Smooth muscle cell (in vitro differentiated cells): ENCODE measurements around the gene TCN1. TPM values are rescaled to one million over a fixed set of nuclear protein-coding genes. Genes with fewer than 3 reads are reported as not detected.

Experiments used
- DNase-seq: peaks from one replicate; lab custom pipeline; 2025; ENCODE audit not compliant: unreplicated experiment; lab: John Stamatoyannopoulos, UW
- H2AFZ ChIP-seq: fragments of 200-600 bp; sonication (generic); 2 replicates; pipeline ENCODE4 v1.6.0; 2016; ENCODE audit warnings: antibody characterized with exemption, low read depth, mild to moderate bottlenecking
- H3F3A ChIP-seq: fragments of 200-600 bp; sonication (generic); 2 replicates; pipeline ENCODE4 v1.6.0; 2017; ENCODE audit warnings: antibody characterized with exemption, low read depth
- H3K27ac ChIP-seq: fragments of 200-600 bp; sonication (generic); 2 replicates; pipeline ENCODE4 v1.5.1; 2016; ENCODE audit warnings: low read depth, mild to moderate bottlenecking
- H3K27me3 ChIP-seq: fragments of 200-600 bp; sonication (generic); 2 replicates; pipeline ENCODE4 v1.6.1; 2016; ENCODE audit warnings: low read depth, mild to moderate bottlenecking
- H3K36me3 ChIP-seq: fragments of 200-600 bp; sonication (generic); 2 replicates; pipeline ENCODE4 v1.5.1; 2016; ENCODE audit warnings: low read depth
- H3K4me1 ChIP-seq: fragments of 200-600 bp; sonication (generic); 2 replicates; pipeline ENCODE4 v1.5.1; 2016; ENCODE audit warnings: low read depth
- H3K4me2 ChIP-seq: fragments of 200-600 bp; sonication (generic); 2 replicates; pipeline ENCODE4 v1.6.0; 2016; ENCODE audit warnings: mild to moderate bottlenecking
- H3K4me3 ChIP-seq: fragments of 200-600 bp; sonication (generic); 2 replicates; pipeline ENCODE4 v1.5.1; 2016; ENCODE audit warnings: mild to moderate bottlenecking
- H3K79me2 ChIP-seq: fragments of 200-600 bp; sonication (generic); 2 replicates; pipeline ENCODE4 v1.6.0; 2016; ENCODE audit warnings: low read depth, mild to moderate bottlenecking
- H3K9ac ChIP-seq: fragments of 200-600 bp; sonication (generic); 2 replicates; pipeline ENCODE4 v1.6.0; 2016; ENCODE audit warnings: low read depth
- H3K9me3 ChIP-seq: fragments of 200-600 bp; sonication (generic); replicated peaks from 2 replicates; pipeline ENCODE4 v1.5.1; 2016; ENCODE audit warnings: low read depth
- H4K20me1 ChIP-seq: fragments of 200-600 bp; sonication (generic); 2 replicates; pipeline ENCODE4 v1.6.0; 2016; ENCODE audit warnings: low read depth
- CTCF ChIP-seq: fragments of 200-600 bp; sonication (generic); IDR thresholded peaks from 2 replicates; pipeline ENCODE4 v1.5.1; 2017; ENCODE audit warnings: borderline replicate concordance, mild to moderate bottlenecking, antibody characterized with exemption; ENCODE audit not compliant: insufficient read depth, poor library complexity, severe bottlenecking
- WGBS: methylation state at CpG from one replicate; pipeline ENCODE4 v1.1.7; 2016; ENCODE audit warnings: low lambda C conversion rate; 5-methylcytosine and 5-hydroxymethylcytosine counted together
- polyA plus RNA-seq: library from polyadenylated mRNA; unstranded; fragments of >200 nt; fragmentation: Nextera tagmentation; extraction: Ambion mirVana; gene quantifications from 2 replicates; pipeline ENCODE4 v1.2.1, GENCODE V29; 2016
- total RNA-seq: library from RNA; depleted of rRNA; stranded (reverse); fragments of >200 nt; gene quantifications from 2 replicates; pipeline ENCODE4 v1.2.3, GENCODE V29; 2014

The TCN1 gene
- total and polyA plus RNA-seq, 2 experiments from 2014 or later, result 11.1 TPM; not detected in 1

DNA sequence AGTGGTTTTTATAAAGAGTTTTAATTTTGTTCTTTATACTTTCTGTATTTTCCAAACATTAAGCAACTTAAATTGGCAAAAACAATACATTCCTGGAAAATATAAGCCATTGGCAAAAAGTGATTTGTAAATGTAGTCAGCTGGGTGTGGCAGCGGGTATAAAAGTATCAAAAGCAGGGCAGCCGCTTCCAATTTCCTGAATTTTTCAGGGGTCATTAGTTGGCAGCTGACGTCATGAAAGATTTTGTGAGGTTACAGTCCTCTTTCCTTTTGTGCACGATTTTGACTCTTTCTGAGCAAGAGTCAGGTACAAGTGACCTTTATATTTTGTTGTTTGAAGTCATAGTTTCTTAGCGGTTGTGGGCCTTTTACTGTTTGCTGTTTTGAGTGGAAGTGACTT lies 12.3 kb upstream of the TCN1 start, which contains the start of gene OOSP3:
Gene OOSP3, plus strand, starts transcription at position 208 of the 400 bp plus-strand sequence. Its CDS starts 27 bp downstream, at position 235.
- no peak for DNase-seq
- no peak within 1 kb of the TSS for H3K27ac ChIP-seq
- no peaks in the 10 kb centered on the region for H3K4me1 ChIP-seq
- no peaks in the 10 kb centered on the region for H3K9me3 ChIP-seq
- no peak within 1 kb of the TSS for H3K9ac ChIP-seq
- H3K36me3 ChIP-seq, result no peaks in the 10 kb centered on the region
- H3K4me3 ChIP-seq, result no peak within 1 kb of the TSS
- no peak within 1 kb of the TSS for H3K4me2 ChIP-seq
- H3F3A ChIP-seq, result no peaks in the 10 kb centered on the region
- no peaks in the 10 kb centered on the region for H3K79me2 ChIP-seq
- 79% methylated on average over 5 of the region's 5 CpGs for WGBS
- H4K20me1 ChIP-seq, result no peaks in the 10 kb centered on the region
- no peak within 1 kb of the TSS for H2AFZ ChIP-seq
- no peak for TF ChIP-seq CTCF
- no peaks in the 10 kb centered on the region for H3K27me3 ChIP-seq

GRCh38 chr11:59877784-59878183 lies 11.5 kb upstream of the TCN1 start:
- no peak overlapping the region for H3K4me2 ChIP-seq

GRCh38 chr11:59877325-59877724 lies 11.0 kb upstream of the TCN1 start:
- TF ChIP-seq CTCF, result no peak
- H3K4me2 ChIP-seq, result no peak overlapping the region
- H2AFZ ChIP-seq, result no peak overlapping the region
- no peaks in the 10 kb centered on the region for H3F3A ChIP-seq
- no peaks in the 10 kb centered on the region for H3K9me3 ChIP-seq
- no peak overlapping the region for H3K27ac ChIP-seq
- H3K36me3 ChIP-seq, result no peaks in the 10 kb centered on the region
- no peak overlapping the region for H3K9ac ChIP-seq
- no peaks in the 10 kb centered on the region for H3K4me1 ChIP-seq
- no peak overlapping the region for H3K4me3 ChIP-seq
- H3K27me3 ChIP-seq, result no peaks in the 10 kb centered on the region
- no peak for DNase-seq
- H3K79me2 ChIP-seq, result no peaks in the 10 kb centered on the region
- H4K20me1 ChIP-seq, result no peaks in the 10 kb centered on the region

More at GRCh38 chr11:59877784-59878183, 11.5 kb upstream of the TCN1 start:
- Histone ChIP-seq H3K27ac (no peak overlapping the region), H2AFZ (no peak overlapping the region), H3K36me3 (no peaks in the 10 kb centered on the region), H3K4me1 (no peaks in the 10 kb centered on the region), H4K20me1 (no peaks in the 10 kb centered on the region), H3K9ac (no peak overlapping the region), H3K79me2 (no peaks in the 10 kb centered on the region), H3F3A (no peaks in the 10 kb centered on the region), H3K4me3 (no peak overlapping the region), H3K9me3 (no peaks in the 10 kb centered on the region), H3K27me3 (no peaks in the 10 kb centered on the region)
- TF ChIP-seq CTCF, result no peak
- DNase-seq, result no peak

GRCh38 chr11:59875856-59876519 lies 9.7 kb upstream of the TCN1 start:
- Histone ChIP-seq H3K9me3 (no peaks in the 10 kb centered on the region), H3K4me3 (no peak overlapping the region), H3K9ac (no peak overlapping the region), H3K4me1 (no peaks in the 10 kb centered on the region), H4K20me1 (no peaks in the 10 kb centered on the region), H3K79me2 (no peaks in the 10 kb centered on the region), H3K4me2 (no peak overlapping the region), H3K27ac (no peak overlapping the region), H2AFZ (no peak overlapping the region), H3K36me3 (no peaks in the 10 kb centered on the region), H3F3A (no peaks in the 10 kb centered on the region), H3K27me3 (no peaks in the 10 kb centered on the region)
- no peak for TF ChIP-seq CTCF
- DNase-seq, result no peak
- WGBS, result 91% methylated on average over 9 of the region's 9 CpGs
